Measurements from ENCODE around the gene PLA2G3. TPM values are rescaled to one million over a fixed set of nuclear protein-coding genes. Genes with fewer than 3 reads are reported as not detected.

Gene PLA2G3
- total RNA-seq, 1 experiment from 2014 or later = not detected

DNA sequence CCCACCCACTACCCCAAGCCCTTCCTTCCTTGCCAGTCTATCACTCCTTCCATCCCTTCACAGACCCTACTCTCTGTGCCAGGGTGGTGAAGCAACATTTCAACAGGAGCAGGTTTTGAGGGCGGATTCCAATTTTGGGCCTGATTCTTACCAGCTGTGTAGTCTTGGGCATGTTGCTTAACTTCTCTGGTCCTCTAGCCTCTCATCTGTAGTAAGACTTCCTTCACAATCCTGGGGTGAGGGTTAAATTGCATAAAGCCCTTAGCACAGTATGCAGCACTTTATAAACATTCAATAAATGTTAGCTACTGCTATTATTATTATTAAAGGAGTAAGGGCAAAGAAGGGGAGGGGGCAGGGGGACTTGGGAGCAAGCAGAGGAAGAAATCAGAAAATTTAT lies 14.7 kb upstream of the PLA2G3 start:
- Histone ChIP-seq H4K20me1 (ENCODE audit: insufficient read depth) (no peaks in the 10 kb centered on the region), H3K9me2 (ENCODE audit: insufficient read depth) (no peaks in the 10 kb centered on the region), H3K4me2 (ENCODE audit: low read length) (no peak overlapping the region), H3K27ac (ENCODE audit: low read depth, low read length) (no peak overlapping the region), H3K36me3 (ENCODE audit: control insufficient read depth in 1 of 2, insufficient read depth in 2 of 2, low read length in 2 of 2) (no peaks in the 10 kb centered on the region), H2AFZ (ENCODE audit: low read depth, low read length, poor library complexity, severe bottlenecking) (no peak overlapping the region), H3K4me1 (ENCODE audit: control insufficient read depth in 1 of 2, insufficient read depth in 2 of 2, low read length in 2 of 2) (peaks cover 0 to 6% of the 10 kb centered on the region in 2 experiments; a peak in 1 of 4 replicates), H3K4me3 (replicated peaks in 1 of 2; ENCODE audit: low read depth in 1 of 2, low read length in 2 of 2) (no peak overlapping the region), H3K79me2 (ENCODE audit: insufficient read depth, low read length) (no peaks in the 10 kb centered on the region), H3K27me3 (ENCODE audit: insufficient read depth, low read length) (no peaks in the 10 kb centered on the region), H3K9ac (ENCODE audit: low read length) (no peak overlapping the region), H3K9me3 (ENCODE audit: control insufficient read depth in 1 of 2, insufficient read depth in 1 of 2, low read depth in 1 of 2, low read length in 2 of 2) (no peaks in the 10 kb centered on the region)
- ChIA-PET RAD21 (ENCODE audit: low non-redundant PET in 1 of 2, low total read pairs in 2 of 2, uncharacterized antibody in 2 of 2, unreplicated experiment in 2 of 2) (no interaction called here), POLR2A (no interaction called here), CTCF (interaction anchor here (1.4 kb wide), 1 partner anchor 48 kb away, joined by 5 read pairs; the partner anchor contains the start of gene SELENOM)
- BruUV-seq (replicated peaks) = no TSS peak
- ATAC-seq (no peak), DNase-seq (ENCODE audit: low read depth, low spot score) (no peak)
- TF ChIP-seq CEBPB (IDR thresholded peaks at IDR 0.05; ENCODE audit: low read depth) (no peak), SRF (IDR thresholded peaks at IDR 0.05; ENCODE audit: low read depth) (no peak), EGR1 (IDR thresholded peaks at IDR 0.05; ENCODE audit: low read depth) (no peak), ATF3 (IDR thresholded peaks at IDR 0.05) (no peak), POLR2A (IDR thresholded peaks at IDR 0.05; ENCODE audit: borderline replicate concordance, extremely low read depth, insufficient read depth, insufficient read length) (no peak), ELF1 (IDR thresholded peaks at IDR 0.05; ENCODE audit: borderline replicate concordance, low read depth) (no peak), CBX3 (IDR thresholded peaks at IDR 0.05; ENCODE audit: low read depth) (no peak), ZBTB33 (IDR thresholded peaks at IDR 0.05; ENCODE audit: extremely low read depth, insufficient replicate concordance, low read length) (no peak), SIN3A (IDR thresholded peaks at IDR 0.05; ENCODE audit: low read depth) (no peak), FOSL1 (IDR thresholded peaks at IDR 0.05; ENCODE audit: low read depth) (no peak), JUND (IDR thresholded peaks at IDR 0.05) (no peak)
- intact Hi-C loops (cut with micrococcal nuclease) = no loop called here

Measured in HCT116 (cell line).